ENCODE data around the gene MXRA5.

Gene MXRA5

DNA sequence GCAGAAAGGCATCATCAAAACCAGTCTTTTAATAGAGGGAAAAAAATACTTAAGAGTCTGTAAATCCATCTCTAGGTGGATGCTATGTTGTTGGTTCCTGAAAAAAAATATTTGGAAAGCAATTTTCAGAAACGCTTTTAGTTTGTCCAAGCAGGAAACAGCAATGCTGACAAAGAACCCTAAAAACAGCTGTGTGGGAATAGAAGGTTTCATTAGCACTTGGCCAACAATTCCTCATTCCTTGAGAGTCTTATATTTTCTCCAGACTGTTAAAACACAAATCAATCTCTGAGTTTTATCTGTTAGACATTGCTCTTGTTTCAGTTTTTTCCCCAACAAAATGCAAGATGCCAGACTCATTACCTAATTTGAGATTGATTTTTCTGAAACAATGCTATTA is 6.4 kb downstream of the MXRA5 start:
- no peak overlapping the region for H3K4me3 ChIP-seq (replicated peaks; ENCODE audit: low read depth, low read length)
- no peak for DNase-seq (ENCODE audit: extremely low read depth, low read depth)
- TF ChIP-seq, protein P1, sequence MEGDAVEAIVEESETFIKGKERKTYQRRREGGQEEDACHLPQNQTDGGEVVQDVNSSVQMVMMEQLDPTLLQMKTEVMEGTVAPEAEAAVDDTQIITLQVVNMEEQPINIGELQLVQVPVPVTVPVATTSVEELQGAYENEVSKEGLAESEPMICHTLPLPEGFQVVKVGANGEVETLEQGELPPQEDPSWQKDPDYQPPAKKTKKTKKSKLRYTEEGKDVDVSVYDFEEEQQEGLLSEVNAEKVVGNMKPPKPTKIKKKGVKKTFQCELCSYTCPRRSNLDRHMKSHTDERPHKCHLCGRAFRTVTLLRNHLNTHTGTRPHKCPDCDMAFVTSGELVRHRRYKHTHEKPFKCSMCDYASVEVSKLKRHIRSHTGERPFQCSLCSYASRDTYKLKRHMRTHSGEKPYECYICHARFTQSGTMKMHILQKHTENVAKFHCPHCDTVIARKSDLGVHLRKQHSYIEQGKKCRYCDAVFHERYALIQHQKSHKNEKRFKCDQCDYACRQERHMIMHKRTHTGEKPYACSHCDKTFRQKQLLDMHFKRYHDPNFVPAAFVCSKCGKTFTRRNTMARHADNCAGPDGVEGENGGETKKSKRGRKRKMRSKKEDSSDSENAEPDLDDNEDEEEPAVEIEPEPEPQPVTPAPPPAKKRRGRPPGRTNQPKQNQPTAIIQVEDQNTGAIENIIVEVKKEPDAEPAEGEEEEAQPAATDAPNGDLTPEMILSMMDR (IDR thresholded peaks at IDR 0.05; ENCODE audit: low read depth, low read length, missing control alignments) = no peak

DNA sequence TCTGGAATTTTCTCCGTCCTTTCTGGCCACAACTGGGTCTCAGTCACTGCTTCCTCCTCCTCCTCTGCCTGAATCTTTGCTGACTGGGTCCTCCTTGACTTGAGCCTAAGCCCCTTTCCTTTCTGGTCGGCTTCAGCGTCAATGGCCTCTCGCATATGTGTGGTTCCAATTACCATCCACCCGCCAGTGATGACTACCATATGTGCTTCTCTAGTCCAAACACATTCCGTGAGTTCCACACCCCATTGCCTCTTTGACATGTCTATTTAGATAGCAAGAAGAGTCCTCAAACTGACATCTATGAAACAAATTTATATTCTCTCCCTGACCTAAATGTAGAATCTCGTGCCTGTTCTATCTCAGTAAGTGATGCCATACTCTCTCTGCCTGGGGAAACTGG is 19.8 kb downstream of the MXRA5 start:
- TF ChIP-seq, protein P1 (IDR thresholded peaks at IDR 0.05; ENCODE audit: low read depth, low read length, missing control alignments) = no peak
- DNase-seq (ENCODE audit: extremely low read depth, low read depth) = peak; percentile 56
- H3K4me3 ChIP-seq (replicated peaks; ENCODE audit: low read depth, low read length) = no peak overlapping the region

DNA sequence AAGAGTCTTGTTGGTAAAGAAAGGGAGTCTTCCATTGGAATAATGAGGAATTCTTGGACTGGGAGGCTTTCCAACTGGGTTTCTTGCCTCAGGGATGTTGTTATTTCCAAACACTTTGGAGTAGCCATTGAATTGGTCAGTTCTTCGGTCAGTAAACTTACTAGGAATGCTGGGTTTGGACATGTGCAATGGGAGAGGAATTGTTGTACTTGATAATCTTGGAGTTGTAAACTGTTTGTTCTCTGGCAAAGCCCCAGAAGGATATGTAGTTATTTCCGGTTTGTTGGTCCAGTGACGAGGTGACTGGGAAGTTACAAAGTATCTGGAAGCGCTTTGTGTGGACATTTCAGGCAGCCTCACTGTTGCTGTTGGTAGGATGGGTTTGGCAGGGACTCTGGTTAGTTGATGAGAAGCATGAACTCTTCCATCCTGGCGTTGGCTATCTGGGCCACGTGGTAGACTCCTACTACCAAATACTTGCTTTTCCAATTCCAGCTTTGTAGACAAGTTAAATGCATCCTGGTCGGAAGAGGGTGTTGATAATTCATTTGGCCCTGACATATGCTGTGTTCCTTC is 25.9 kb downstream of the MXRA5 start:
- H3K4me3 ChIP-seq (replicated peaks; ENCODE audit: low read depth, low read length) = no peak overlapping the region
- DNase-seq (ENCODE audit: extremely low read depth, low read depth) = no peak
- TF ChIP-seq, protein P1 (IDR thresholded peaks at IDR 0.05; ENCODE audit: low read depth, low read length, missing control alignments) = no peak

DNA sequence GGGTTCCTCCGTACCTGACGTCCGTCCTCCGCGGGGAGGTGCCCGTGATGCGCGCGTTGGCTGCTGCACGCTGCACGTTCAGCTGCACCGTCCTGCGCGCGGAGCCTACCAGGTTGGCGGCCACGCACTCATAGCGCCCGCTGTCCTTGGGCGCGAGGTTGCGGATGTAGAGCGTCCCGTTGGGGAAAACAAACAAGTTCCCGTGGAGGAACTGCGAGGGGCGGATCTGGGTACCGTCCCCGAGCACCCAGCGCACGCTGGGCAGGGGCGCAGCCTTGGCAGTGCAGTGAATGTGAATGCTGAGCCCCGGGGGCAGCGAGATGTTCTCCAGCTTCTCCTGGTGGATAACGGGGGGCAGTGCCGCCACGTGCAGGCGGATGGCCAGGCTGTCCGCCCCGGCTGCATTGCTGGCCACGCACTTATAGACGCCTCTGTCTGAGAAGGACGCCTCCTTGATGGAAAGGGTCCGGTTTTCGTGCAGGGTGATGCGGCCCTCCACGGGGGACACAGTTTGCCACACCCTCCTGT is 29.2 kb downstream of the MXRA5 start:
- no peak overlapping the region for H3K4me3 ChIP-seq (replicated peaks; ENCODE audit: low read depth, low read length)
- DNase-seq (ENCODE audit: extremely low read depth, low read depth) = no peak
- TF ChIP-seq, protein P1 (IDR thresholded peaks at IDR 0.05; ENCODE audit: low read depth, low read length, missing control alignments) = no peak

DNA sequence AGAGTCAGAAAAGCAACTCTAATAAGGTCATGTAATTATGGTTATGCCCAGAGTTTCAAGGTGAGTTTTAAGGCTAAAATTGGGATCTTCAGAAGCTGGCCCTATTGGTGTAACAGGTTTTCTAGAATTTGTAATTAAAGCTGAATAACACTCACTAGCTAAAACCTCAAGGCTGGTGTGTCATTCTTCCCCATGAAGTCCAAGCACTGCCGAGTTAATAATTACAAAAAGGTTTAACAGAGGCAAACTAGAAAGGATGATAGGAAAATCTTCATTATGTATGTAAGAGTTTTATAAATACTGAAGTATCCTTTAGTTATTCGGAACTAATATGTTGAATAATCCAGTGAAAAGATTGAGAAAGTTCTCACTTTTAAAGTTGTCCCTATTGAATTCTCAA is 34.3 kb downstream of the MXRA5 start:
- no peak overlapping the region for H3K4me3 ChIP-seq (replicated peaks; ENCODE audit: low read depth, low read length)
- TF ChIP-seq, protein P1 (IDR thresholded peaks at IDR 0.05; ENCODE audit: low read depth, low read length, missing control alignments) = no peak
- no peak for DNase-seq (ENCODE audit: extremely low read depth, low read depth)

DNA sequence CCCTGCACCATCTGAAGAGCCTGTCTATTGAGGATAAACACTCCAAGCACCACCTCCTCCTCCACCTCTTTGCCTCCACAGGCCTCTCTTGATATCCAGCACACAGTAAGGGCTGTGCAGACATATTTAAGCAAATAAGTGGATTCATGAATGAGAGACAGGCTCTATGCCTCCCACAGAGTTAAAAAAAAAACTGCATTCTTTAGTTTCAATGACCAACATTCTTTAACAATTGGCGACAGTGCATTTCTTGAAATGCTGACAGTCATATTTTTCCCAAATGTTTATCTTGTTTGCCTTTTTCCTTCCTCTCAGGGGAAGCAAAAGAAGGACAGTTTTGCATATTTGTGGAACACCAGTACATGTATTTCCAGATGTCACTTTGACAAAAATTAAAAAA is 38.6 kb downstream of the MXRA5 start:
- no peak overlapping the region for H3K4me3 ChIP-seq (replicated peaks; ENCODE audit: low read depth, low read length)
- TF ChIP-seq, protein P1 (IDR thresholded peaks at IDR 0.05; ENCODE audit: low read depth, low read length, missing control alignments) = no peak
- DNase-seq (ENCODE audit: extremely low read depth, low read depth) = no peak

DNA sequence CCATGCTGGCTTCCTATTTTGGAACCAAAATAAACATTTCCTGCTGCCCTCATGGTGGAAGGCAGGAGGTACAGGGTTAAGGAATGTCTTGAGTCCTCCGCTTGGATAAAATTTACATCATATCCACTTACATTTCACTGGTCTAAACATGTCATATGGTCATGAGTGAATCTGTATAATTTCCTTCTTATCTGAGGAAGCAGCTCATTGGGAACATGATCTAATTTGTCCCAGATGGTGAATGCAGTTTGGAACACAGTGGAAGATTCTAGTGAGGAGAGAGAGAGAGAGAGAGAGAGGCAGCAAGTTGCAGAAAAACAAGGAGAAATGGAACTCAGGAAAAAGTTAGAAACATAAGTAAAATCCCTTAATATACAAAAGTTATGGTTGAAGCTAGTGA is 46.8 kb downstream of the MXRA5 start:
- DNase-seq (ENCODE audit: extremely low read depth, low read depth) = no peak
- TF ChIP-seq, protein P1 (IDR thresholded peaks at IDR 0.05; ENCODE audit: low read depth, low read length, missing control alignments) = no peak
- H3K4me3 ChIP-seq (replicated peaks; ENCODE audit: low read depth, low read length) = no peak overlapping the region

All from HFF-Myc (cell line).